Raji (cell line): ENCODE data around the gene ZSWIM7.

Experiments used
- POLR2A ChIP-seq: IDR thresholded peaks from 2 replicates; pipeline ENCODE4 v1.6.1; 2011; ENCODE audit warnings: low read depth, low read length, control low read depth; ENCODE audit not compliant: insufficient read depth

The ZSWIM7 gene

GRCh38 chr17:15971098-15971678 is 28.3 kb downstream of the ZSWIM7 start:
- TF ChIP-seq POLR2A, result no peak

DNA sequence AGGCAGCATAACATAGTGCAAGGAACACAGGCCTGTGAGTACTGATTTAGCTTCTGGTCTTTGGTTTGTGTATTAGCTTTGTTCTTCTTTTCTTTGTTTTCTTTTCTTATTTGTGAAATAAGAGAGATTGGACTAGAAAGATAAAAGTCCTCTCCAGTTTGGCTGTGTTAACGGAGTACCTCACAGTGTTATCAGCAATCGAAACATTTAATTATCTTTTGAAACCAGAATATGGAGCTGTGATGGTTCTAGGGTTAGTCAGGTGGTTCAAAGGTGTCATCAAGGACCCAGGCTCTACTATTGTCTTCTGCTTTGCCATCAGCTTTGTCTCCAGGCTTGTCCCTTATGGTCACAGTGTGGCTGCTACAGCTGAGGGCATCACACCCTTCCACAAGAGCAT is 29.0 kb downstream of the ZSWIM7 start:
- TF ChIP-seq POLR2A, result no peak

DNA sequence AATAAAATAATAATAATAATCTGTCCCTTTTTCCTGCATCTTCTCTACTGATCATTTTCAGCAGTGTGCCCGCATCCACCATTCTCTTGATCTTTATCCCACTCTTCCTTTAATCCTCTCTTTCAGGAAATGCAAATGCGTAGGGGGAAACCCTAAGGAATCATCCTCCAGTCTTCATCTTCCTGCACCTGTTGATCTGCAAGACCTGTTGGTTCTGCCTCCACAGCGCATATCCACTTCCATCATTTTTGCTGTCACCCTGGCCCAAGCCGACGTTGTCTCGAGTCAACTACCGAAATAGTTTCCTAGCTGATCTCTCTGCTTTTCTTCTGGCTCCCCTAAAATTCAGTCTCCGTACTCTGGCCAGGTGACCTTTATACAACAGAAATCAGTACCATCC is 30.0 kb downstream of the ZSWIM7 start:
- no peak for TF ChIP-seq POLR2A

- no peak for TF ChIP-seq POLR2A
These were observed 31.7 kb downstream of the ZSWIM7 start for GRCh38 chr17:15967706-15968399.

- no peak for TF ChIP-seq POLR2A
These were observed 32.6 kb downstream of the ZSWIM7 start for GRCh38 chr17:15966879-15967248.

GRCh38 chr17:15966183-15966878 is 33.2 kb downstream of the ZSWIM7 start:
- TF ChIP-seq POLR2A, result no peak

GRCh38 chr17:15965528-15965927 is 34.0 kb downstream of the ZSWIM7 start:
- no peak for TF ChIP-seq POLR2A

DNA sequence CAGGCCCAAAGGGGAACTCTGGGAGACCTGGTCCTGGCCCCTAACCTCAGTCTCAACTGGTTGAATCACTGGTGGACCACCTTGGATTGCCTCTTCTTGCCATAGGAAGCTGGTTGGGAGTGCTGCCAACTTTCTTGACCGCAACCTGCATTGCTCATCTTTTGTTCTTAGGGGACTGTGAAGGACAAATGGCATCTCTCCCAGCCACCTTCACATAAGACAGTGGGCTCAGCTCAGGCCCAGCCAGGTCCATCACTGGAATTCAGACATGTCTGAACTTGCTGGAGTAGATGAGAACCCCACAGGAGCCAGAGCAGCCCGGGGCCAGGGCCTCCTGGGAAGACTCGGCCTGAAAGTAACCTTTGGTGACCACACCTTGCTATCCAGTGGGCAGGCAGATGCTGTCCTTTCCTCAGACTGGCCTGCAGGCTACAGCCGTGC is 35.8 kb downstream of the ZSWIM7 start:
- no peak for TF ChIP-seq POLR2A

GRCh38 chr17:15958484-15958854 is 41.0 kb downstream of the ZSWIM7 start:
- TF ChIP-seq POLR2A, result no peak

- no peak for TF ChIP-seq POLR2A
These were observed 41.7 kb downstream of the ZSWIM7 start for GRCh38 chr17:15957608-15958307.

GRCh38 chr17:15957206-15957605 is 42.3 kb downstream of the ZSWIM7 start:
- TF ChIP-seq POLR2A, result no peak

- TF ChIP-seq POLR2A, result no peak
These were observed 43.5 kb downstream of the ZSWIM7 start for GRCh38 chr17:15955793-15956541.

DNA sequence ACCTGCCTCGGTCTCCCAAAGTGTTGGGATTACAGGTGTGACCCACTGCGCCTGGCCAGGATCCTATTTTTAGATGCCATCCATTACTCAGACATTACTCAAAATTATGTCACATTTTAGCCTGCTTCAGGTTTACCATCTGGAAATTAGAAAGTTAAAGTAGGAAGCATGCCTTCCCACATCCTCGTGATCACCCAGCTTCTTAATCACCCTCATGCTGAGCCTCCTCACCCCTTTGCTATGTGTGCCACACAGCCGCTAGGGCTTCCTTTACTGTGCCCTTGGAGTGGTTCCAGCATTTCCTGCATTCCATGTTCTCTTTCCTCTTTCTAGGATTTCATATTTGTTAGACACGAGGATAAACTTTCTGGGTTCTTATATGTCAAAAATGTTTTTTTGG is 45.3 kb downstream of the ZSWIM7 start:
- no peak for TF ChIP-seq POLR2A

GRCh38 chr17:15952916-15953790 is 46.4 kb downstream of the ZSWIM7 start:
- TF ChIP-seq POLR2A, result no peak
